GM10847 (cell line): Measurements from ENCODE around the gene ARMH3.

Source experiments
- POLR2A ChIP-seq: IDR thresholded peaks from 2 replicates; pipeline ENCODE4 v1.6.1; 2011; ENCODE audit not compliant: insufficient read length; ENCODE audit errors: extremely low read depth

The ARMH3 gene

DNA sequence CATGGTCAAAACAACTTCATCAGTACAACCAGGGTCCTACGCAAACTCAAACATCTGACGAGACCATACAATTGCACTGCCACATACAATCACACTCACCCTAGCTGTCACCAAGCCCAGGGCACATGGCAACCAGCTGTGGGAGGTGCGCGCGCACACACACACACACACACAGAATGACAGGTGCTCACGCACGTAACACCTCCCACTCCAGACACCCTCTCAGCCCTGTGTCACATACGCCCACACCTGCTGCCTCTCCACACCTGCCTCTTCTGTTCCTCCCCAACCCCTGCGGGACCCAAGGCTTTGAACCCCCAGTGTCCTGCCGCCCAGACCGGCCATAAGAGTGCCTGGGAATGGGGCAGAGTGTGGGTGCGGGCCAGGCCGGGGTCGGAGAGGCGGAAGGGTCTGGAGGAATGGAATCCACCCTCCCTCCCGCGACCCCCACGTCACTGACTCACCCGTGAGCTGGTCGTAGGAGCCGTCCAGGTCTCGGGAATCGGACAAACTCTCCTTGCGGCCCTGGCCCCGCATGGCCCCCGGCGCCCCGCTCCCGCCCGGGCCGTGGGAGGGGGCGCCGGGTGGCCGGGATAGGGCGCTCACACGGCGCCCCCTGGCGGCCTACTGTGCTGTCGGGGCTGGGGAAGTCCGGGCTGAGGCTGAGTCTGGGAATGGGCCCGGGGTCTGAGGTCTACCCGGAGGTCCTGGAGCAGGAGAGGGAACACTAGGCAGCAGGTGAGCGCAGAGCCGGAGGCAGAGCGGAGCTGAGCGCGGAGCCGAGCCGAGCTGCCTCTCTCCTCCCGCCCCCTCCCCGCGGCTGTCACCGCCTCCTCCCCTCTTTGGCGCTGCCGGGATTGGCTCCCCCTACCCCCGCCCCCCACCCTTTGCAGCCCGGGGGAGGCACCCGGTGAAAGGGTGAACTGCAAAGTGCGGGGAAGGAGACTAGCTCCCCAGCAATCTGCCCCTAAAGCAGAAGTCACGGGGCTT lies 212.6 kb downstream of the ARMH3 start, which contains the start of gene KCNIP2:
KCNIP2 (minus strand) TSS at position 769 of the 990 bp plus-strand sequence; CDS start at position 537, 232 bp downstream.
- no peak for TF ChIP-seq POLR2A

DNA sequence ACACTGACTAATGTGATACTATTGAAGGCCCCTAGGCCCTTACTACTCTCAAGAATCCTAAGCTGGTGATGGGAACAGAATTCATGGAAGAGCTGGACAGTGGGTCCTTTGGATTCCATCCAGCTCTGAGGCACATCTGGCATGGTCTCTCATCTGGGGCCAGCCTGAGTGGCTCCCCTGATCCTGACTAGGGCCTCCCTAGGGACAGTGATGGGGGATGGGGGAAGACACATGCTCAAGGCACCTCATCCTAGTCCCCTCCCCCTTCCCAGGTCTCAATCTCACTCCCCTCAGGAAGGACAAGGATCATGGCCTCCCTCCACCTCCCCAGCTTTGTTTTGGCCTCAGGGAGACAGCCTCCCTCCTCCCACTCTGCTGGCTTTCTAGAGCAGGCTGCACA lies 214.1 kb downstream of the ARMH3 start:
- no peak for TF ChIP-seq POLR2A

DNA sequence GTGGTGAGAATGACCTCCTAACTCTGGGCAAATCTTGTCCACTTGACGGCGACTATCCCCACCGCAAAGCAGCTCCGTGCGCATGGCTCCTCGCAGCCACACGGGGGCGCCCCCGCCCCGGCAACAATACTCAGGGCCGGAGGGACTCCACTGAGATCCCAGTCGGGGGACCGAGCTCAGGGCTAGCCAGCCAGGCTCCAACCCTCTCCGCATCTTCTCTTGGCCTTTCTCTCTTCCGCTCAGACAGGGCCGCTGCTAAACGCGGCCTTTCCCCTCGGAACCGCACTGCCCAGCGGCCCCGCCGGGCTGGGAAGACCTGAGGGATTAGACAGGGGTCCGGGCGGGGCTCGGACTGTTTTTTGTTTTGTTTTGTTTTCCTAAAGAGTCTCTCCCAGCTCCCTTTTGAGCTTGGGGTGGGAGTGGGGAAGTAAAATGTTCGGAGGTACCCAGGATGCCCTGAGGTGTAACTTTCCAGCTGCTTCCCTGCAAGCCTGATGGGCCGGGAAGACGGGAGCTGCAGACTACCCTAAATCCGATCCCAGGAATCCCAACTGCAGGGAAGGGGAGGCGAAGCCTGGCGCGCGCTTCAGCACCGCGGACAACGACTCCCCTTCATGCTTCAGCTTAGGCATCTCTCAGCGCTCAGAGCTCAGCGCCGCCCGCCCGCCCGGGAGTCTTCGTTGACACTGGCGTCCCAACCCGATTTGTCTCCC lies 215.1 kb downstream of the ARMH3 start:
- no peak for TF ChIP-seq POLR2A

DNA sequence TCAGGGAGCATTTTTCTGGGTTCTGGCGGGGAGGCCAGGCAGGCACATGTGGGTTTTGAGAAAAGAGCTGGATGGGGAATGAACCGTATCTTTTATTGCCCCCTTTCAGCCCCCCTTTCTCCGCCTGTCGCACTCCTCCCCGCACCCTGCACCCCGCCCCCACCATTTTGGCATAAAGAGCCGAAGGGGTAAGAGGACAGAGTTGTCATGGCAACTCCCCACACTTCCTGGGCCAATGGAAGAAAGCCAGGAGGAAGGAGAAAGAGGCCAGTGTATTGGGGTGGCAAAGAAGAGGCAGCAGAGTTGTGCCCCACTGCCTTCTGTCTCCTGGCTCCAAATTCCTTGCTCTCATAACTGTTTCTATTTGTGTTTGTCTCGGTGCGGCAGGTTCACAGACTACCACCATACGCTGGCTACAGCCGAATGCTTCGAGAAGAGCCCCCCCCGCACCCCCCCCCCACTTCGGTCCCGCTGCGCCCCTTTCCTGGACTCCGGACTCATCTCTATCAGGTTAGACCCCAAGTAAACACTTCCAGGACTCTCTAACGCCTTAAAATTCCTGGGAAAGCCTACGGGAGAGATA lies 215.8 kb downstream of the ARMH3 start:
- no peak for TF ChIP-seq POLR2A

DNA sequence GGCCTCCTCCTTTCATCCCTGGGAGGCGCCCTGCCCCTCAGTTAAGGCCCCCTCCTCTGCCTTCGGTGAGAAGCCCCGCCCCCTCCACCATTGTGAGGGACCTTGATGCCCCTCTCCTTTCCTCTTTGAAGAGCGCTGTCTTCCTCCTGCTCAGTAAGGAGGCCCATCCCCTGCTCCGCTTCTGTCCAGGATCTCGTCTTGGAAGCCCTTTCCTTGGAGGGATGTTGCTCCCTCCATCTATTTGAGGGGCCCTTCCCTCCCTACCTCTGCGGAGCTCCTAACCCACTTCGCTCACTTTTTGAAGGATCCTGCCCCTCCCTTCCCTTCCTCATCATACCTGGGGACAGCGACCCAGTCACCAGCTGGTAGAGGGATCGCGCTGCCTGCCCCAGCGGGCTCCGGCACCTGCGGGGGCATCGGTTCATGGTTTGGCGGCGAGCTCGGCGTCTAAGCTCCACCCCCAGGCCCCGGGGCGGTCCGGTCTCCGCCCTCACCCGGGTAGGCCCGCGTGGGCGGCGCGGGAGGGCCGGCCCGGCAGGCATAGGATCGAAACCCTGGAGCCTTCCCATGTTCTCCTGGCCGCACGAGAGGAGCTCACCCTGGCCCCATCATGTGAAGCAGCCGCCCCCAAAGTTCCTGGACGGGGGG lies 216.4 kb downstream of the ARMH3 start:
- no peak for TF ChIP-seq POLR2A

DNA sequence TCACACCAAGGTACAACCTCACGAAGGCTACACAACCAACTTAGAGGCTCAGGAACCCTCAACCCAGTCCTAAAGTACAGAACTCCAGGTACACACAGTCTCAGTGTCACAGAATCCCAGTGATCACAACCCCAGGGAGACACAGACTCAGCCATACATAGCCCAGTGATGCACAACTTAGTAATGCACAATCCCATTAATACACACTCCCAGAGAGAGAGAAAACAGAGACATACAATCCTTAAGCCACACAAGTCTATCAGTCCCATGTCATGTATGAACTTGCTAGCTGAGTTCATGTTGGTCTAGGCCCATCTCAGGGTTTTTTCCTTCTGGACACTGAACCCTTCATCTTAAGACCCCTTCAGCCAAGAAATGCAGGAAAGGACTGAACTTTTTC lies 217.0 kb downstream of the ARMH3 start:
- no peak for TF ChIP-seq POLR2A

DNA sequence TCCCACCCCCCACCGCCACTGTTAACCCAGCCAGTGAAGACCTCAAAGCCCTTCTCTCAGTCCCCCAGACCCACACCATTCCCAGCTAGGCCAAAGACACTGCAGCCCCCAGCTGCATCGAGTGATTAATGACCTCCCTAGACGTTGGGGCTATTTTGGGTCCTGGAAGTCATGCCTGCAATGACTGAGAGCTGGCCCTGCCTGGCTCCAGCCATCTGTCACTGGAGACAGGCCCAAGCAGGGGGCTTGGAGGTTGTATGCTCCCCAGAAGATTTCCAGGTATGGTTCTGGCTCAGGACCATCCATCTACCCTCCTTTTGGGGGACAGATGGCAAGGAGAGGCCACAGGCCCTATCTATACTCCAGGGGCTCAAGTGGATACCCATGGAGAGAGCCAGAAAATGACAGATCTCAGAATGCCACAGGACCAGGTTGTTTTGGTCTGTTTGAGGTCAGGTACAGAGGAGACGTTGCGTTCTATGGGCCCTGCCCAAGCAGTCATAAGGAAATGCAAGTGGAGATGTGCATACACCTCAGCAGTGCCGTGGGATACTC lies 217.5 kb downstream of the ARMH3 start:
- TF ChIP-seq POLR2A, result no peak

DNA sequence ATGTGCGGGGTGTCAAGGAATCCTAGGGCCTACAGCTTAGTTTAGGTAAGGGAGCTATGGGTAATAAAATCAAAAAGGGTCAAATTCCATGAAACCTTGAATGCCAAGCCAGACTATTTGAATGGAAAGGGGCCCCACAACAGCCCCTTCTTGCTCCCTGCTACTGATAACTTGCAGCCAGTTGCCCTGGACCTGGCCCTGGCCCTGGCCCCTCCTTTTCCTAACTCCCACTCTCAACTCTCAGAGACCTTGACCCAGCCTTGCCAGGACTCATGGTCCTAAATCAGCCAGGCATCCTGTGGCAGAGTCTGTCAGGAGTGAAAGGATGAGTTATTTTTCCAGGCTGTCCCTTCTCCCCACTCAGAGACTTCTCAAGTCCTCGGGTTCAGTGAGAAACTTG lies 218.2 kb downstream of the ARMH3 start:
- no peak for TF ChIP-seq POLR2A

DNA sequence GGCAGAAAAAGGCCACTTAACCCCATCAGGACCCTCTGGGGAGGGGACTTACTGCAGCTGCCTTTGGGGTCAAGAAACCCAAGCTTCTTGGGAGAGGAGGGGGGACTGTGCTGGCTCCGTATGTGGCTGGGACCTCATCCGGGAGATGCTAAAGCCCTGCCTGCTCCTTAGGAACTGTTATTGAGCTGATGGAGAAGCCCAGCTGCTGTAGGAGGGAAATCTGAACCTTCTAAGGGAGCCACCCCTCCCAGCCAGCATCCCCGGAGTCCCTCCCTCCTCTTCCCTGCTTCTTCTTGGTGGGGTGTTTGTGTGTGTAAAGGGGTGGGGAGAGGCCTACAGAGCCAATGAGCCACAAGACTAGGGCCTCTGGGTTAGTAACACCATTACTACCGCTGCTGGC lies 220.6 kb downstream of the ARMH3 start:
- no peak for TF ChIP-seq POLR2A

DNA sequence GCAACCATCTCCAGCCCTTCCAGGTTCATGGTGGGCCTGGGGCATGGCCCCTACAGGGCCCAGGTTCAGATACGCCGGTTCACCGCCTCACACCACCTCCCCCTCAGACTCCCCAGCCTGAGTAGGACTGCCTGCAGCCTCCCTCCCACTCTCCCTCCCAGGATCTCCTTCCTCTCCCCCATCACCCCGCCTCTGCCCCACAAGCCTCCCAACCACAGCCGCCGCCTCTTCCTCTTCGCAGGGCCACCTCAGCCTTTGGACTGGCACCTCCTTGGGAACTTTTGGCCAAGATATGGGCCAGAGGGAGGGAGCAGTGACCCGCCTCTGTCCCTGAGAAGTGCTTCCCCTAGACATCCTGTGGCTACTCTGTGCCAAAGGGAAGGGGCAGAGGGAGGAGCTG lies 221.6 kb downstream of the ARMH3 start:
- TF ChIP-seq POLR2A, result no peak

DNA sequence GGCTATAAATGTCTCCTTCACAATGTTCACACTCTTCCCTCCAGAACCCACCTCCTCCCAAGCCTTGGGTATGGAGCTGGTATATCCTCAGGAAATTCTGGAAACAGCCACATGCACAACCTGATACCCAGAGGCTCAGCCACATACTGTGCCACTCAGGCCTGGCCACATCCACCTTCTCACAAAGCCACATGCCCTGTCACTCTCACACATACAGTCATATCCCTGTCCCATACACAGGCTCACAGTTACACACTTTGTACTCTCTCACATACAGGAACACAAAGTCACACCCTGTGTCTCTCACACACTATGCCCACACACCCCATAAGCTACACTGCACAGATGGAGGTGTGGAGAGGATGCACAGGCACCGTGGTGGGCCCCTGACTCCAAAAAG lies 222.5 kb downstream of the ARMH3 start:
- TF ChIP-seq POLR2A, result no peak

DNA sequence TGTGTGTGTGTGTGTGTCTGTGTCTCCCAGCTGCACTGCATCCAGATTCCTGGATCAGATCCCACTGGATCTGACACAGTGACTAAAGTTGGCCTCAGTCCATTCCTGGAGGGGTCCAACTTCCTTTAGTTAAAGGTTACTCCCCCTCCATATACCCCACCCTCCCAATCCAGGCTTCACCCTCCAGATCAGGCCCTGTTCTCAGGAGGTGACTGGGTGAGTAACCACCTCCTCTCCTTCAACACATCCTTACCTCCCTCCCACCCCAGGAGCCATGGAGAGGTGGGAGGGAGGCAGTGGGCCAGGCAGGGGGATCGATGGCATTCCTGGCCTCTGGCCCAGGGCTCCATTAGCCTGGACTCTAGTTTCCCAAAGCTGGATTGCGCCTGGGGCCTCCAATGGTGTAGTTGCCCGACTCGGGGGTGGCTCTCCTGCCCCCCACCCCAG lies 223.6 kb downstream of the ARMH3 start:
- no peak for TF ChIP-seq POLR2A

DNA sequence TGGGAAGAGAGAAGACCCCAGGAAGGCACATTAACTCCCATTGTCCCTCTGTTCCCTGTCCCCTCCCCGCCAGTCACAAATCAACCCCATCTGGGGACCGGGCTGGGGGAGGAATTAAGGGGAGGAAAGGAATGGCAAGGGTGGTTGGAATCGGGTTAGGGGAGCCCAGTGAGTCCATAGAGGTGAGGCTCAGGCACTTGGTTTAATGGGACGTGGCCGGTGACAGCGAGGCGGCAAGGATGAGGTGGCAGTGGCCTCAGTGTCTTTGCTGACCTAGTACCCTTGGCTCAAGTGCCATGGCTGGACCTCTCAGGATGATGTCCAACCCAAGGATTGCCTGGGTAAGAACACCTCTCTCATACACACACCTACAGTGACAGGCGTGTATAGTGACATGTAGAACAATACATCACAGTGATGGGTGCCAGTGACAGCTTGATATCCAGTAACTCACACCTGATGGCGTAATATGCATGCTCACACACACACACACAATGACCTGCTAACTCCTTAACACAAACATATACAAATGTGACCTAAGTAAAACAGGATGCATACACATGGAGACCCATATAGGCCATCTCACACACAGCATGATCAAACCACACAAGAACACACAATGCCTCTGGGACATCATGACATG lies 224.7 kb downstream of the ARMH3 start:
- no peak for TF ChIP-seq POLR2A
